ENCODE data around the gene NUDT5.

Gene NUDT5

DNA sequence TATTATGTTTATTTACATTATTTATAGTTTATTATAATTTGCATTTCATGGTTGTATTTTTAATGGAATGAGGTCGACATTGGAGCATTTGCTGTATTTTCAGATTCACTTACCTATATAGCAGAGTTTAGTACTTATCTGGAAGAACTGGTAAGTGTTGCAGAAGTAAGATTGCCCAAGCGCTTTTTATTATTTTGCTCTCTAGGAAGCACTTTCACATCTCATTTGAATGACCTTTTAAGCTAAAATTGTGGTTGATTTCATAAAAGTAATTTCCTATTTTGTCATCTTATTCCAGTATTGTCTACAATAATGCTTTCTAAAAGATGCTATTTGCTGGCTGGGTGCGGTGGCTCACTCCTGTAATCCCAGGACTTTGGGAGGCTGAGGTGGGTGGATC, 37.6 kb downstream of the NUDT5 start:
- ATAC-seq = no peak
- H3K4me3 Mint-ChIP-seq = no peak overlapping the region
- DNase-seq (ENCODE audit: low spot score in 2 of 2) = no peak
- peaks cover 77% of the 10 kb centered on the region for H3K36me3 Mint-ChIP-seq
- no peak overlapping the region for H3K27ac Mint-ChIP-seq
- no peaks in the 10 kb centered on the region for H3K9me3 Mint-ChIP-seq
- no peaks in the 10 kb centered on the region for H3K4me1 Mint-ChIP-seq

GRCh38 chr10:12156367-12157123, 39.1 kb downstream of the NUDT5 start:
- Mint-ChIP-seq H3K4me3 (no peak overlapping the region), H3K36me3 (peaks cover 73% of the 10 kb centered on the region), H3K27ac (peak overlapping the region; percentile 20), H3K9me3 (no peaks in the 10 kb centered on the region), H3K4me1 (no peaks in the 10 kb centered on the region)
- no peak for DNase-seq (ENCODE audit: low spot score in 2 of 2)
- no peak for ATAC-seq

DNA sequence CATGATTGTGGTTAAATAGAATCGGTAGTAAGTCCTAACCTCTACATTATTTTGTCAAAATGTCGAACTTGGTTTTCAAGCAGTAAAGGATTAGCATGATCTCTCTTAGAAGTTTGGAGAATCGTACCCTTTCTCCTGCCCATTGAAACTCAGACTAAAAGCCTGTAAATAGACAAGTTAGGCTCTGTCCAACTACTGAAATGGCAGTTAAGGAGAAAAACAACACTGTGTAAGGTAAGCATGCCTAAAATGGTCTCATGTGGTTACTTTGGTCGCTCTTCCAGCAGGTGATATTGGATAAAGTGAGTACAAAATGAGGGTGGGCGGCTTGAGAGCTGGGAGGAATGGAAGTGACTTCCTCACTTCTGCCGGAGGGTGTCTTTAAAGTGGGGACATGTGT, 41.2 kb downstream of the NUDT5 start:
- DNase-seq (ENCODE audit: low spot score in 2 of 2) (no peak), ATAC-seq (no peak)
- Mint-ChIP-seq H3K9me3 (no peaks in the 10 kb centered on the region), H3K4me1 (no peaks in the 10 kb centered on the region), H3K27ac (peak overlapping the region; percentile 6), H3K4me3 (no peak overlapping the region), H3K36me3 (peaks cover 77% of the 10 kb centered on the region)

GRCh38 chr10:12150163-12150562, 45.5 kb downstream of the NUDT5 start:
- H3K27ac Mint-ChIP-seq = no peak overlapping the region

DNA sequence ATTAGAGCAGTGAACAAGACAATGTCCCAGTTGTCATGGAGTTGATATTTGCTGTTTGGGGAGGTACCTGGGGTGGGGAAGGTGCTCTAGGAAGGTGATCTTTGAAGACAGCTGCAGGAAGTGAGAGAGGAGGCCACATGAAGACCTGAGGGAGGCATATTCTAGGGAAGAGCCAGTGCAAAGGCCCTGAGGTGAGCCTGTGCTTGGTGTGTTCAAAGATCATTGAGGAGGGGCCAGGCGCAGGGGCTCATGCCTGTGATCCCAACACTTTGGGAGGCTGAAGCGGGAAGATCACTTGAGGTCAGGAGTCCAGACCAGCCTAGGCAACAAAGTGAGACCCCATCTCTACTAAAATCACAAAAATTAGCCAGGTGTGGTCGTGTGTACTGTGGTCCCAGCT, 51.2 kb downstream of the NUDT5 start:
- H3K9me3 Mint-ChIP-seq = no peaks in the 10 kb centered on the region
- H3K4me1 Mint-ChIP-seq = no peaks in the 10 kb centered on the region
- no peak overlapping the region for H3K4me3 Mint-ChIP-seq
- peak overlapping the region; percentile 26 for H3K27ac Mint-ChIP-seq
- no peak for ATAC-seq
- DNase-seq (ENCODE audit: low spot score in 2 of 2) = no peak
- peaks cover 89% of the 10 kb centered on the region for H3K36me3 Mint-ChIP-seq

More at GRCh38 chr10:12150163-12150562, 45.5 kb downstream of the NUDT5 start:
- DNase-seq (ENCODE audit: low spot score in 2 of 2) (no peak), ATAC-seq (no peak)
- Mint-ChIP-seq H3K9me3 (no peaks in the 10 kb centered on the region), H3K36me3 (peaks cover 93% of the 10 kb centered on the region), H3K4me3 (no peak overlapping the region), H3K4me1 (no peaks in the 10 kb centered on the region)

DNA sequence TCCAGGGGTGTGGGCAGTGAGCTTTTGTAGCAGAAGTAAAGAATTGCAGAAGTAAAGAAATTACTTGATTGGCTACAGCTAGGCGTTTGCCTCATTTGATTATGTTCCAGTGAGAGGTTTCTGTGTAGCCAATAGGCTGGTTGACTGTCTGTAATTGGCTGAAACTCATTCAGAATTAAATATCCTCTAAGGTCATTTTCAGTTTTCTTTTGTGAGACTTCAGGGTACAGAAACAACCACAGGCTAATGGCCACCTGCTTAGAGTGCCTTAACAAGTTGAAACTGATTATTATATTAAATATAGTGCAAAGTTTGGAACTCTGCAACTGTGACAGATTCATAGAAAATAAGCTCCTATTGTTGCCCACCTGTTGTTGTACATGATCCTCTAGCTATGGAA, 55.7 kb downstream of the NUDT5 start:
- H3K27ac Mint-ChIP-seq = no peak overlapping the region
- H3K36me3 Mint-ChIP-seq = peaks cover 83% of the 10 kb centered on the region
- no peaks in the 10 kb centered on the region for H3K4me1 Mint-ChIP-seq
- no peak overlapping the region for H3K4me3 Mint-ChIP-seq
- ATAC-seq (no peak), DNase-seq (ENCODE audit: low spot score in 2 of 2) (no peak)
- no peaks in the 10 kb centered on the region for H3K9me3 Mint-ChIP-seq

GRCh38 chr10:12135631-12136030, 60.1 kb downstream of the NUDT5 start:
- no peaks in the 10 kb centered on the region for H3K9me3 Mint-ChIP-seq
- peaks cover 65% of the 10 kb centered on the region for H3K36me3 Mint-ChIP-seq
- H3K27ac Mint-ChIP-seq = no peak overlapping the region
- H3K4me3 Mint-ChIP-seq = no peak overlapping the region
- peaks cover under 1% of the 10 kb centered on the region for H3K4me1 Mint-ChIP-seq
- ATAC-seq (no peak), DNase-seq (ENCODE audit: low spot score in 2 of 2) (no peak)

DNA sequence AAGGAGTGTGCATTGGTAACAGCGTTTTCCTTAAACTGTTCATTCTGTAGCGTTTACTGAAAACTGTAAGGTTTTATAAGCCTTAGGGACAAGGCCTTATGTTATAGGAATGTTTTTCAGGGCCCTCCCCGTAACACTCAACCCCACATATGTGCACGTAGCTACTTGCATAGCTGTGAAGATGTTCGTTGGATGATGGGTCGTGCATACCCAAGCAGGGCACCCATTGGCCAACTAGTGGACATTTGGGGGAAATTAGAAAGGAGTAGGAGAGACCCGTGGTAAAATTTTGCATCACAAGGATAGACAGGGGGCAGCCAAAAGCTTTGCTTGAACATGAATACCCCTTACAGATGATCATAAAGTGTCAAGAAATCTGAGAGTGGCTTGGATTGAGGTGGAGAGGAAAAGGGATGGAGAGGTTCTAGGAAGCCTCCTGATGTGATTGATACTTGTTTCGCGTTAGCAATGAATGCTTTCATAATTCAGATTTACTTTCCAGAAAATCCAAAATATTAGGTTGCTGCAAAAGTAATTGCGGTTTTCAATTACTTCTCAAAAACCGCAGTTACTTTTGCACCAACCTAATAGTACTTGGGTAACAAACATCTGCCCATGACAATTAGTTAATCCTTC, 65.3 kb downstream of the NUDT5 start:
- ATAC-seq (peak; percentile 53), DNase-seq (ENCODE audit: low spot score in 2 of 2) (peak in 1 of 2 donors; percentile 71)
- Mint-ChIP-seq H3K27ac (peak overlapping the region; percentile 72), H3K9me3 (no peaks in the 10 kb centered on the region), H3K36me3 (peaks cover 29% of the 10 kb centered on the region), H3K4me1 (peaks cover 28% of the 10 kb centered on the region), H3K4me3 (peak overlapping the region; percentile 78)

DNA sequence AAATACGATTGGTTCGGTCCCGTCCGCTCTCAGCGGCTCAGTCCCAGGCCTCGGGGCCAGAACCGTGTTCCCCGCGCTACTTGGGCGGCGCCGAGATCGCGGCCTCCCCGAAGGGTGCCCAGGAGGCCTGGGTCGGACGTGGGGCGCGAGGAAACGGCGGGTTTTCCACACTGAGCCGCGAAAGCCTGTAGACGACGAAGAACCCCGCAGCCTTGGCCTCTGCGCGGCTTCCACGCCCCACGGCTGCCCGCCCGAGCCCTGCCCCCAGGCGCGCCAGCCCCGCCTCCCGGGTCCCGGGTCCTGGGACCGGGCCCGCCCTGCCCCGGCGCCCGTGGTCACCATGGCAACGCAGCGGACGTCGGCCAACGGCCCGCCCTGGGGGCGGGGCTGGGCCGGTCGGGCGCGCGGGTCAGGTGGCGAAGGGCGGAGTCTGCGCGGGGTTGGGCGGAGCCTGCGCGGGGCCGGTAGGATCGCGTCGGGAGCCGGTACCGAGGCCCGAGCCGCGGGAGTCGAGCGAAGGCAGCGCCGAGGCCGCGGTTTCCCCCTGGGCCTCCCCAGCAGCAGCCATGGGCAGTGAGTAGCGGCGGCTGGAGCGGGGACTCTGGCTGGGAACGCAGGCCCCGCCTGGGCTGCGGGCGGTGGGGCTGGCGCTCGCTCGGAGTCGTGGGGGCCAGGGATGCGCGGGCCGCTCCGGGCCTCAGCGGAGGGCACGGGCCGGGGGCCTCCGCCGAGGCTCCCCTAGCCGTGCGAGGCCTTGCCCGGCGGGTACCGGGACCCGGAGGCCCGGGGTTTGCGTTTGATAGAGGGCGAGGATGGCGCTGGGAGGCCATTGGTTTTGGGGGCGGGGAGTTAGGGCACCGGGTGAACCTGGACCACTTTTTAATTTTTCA, 66.2 kb downstream of the NUDT5 start, which contains the start of gene SEC61A2:
SEC61A2 (plus strand) TSS at position 456 of the 890 bp plus-strand sequence; CDS start at position 567, 111 bp downstream.
- Mint-ChIP-seq H3K9me3 (no peaks in the 10 kb centered on the region), H3K36me3 (peaks cover 22% of the 10 kb centered on the region), H3K4me3 (peak within 1 kb of the TSS; percentile 78), H3K4me1 (peaks cover 28% of the 10 kb centered on the region), H3K27ac (peak within 1 kb of the TSS; percentile 72)
- ATAC-seq (peak; percentile 96), DNase-seq (ENCODE audit: low spot score in 2 of 2) (peak; percentile 98 to 100)

DNA sequence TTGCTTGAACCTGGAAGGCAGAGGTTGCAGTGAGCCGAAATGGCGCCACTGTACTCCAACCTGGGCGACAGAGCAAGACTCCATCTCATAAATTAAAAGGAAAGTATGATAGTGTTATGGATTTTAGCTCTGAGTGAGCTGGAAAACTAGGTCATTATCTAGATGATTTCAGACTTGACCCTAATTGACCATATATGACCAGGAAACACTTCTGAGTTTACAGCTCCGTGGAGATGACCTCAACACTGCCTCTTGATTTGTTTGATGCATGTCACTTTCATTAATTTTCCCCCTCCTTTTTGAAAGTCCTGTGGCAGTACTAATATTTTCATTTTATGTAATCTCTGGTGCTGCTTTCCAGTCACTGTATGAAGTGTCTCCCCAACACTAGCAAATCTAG, 74.0 kb downstream of the NUDT5 start:
- Mint-ChIP-seq H3K9me3 (no peaks in the 10 kb centered on the region), H3K27ac (peak overlapping the region; percentile 98), H3K4me1 (peaks cover 33% of the 10 kb centered on the region), H3K4me3 (peak overlapping the region; percentile 75), H3K36me3 (peaks cover 74% of the 10 kb centered on the region)
- no peak for DNase-seq (ENCODE audit: low spot score in 2 of 2)
- no peak for ATAC-seq
